C1 segment of cervical spinal cord (tissue), 14 donors: ENCODE data around the gene C19orf47.

ENCODE experiments used
- DNase-seq, 14 donors: peaks; one replicate each; lab custom pipeline; 2025; lab: John Stamatoyannopoulos, UW

The C19orf47 gene, protein sequence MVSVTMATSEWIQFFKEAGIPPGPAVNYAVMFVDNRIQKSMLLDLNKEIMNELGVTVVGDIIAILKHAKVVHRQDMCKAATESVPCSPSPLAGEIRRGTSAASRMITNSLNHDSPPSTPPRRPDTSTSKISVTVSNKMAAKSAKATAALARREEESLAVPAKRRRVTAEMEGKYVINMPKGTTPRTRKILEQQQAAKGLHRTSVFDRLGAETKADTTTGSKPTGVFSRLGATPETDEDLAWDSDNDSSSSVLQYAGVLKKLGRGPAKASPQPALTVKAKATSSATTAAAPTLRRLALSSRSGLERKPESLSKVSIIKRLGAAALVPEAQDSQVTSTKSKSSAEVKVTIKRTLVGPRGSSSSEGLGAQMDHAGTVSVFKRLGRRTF

DNA sequence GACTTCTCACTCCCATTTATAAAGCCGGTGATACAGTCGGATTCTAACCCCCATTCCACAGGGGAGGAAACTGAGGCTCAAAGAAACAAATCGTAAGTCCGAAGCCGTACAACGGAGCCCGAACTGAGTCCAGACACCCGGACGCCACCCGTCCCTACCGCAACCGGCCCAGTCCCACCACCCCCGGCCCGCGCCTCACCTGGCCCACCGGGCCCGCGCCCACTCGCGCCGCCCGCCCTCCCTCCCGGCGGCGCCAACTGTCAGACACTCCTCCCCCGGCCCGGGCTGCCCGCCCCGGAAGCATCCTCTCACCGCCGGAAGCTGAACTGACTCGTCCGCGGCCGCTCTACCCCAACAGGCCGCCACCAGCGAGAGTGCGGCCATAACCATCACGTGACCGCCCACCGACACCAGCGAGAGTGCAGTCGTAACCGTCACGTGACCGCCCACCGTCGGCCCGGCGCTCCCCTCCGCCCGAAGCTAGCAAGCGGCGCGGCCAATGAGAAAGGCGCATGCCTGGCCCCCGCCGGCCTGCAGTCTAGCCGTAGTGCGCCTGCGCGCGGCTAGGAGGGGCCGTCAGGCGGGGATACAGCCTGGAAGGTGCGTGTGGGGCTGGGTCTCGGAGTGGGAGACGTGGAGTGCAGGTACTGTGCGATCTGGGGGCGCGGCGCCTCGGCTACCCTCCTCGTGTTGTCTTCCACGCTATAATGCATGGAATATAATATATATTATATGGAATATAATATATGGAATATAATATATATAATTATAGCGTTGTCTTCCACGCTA is at the start of gene C19orf47, which contains the start of gene PLD3:
Gene C19orf47, minus strand, starts transcription at position 273 of the 789 bp plus-strand sequence. CDS start 6,540 bp downstream, outside the sequence.
Gene PLD3, plus strand, starts transcription at position 571 of the 789 bp plus-strand sequence. CDS start 17,789 bp downstream, outside the sequence.
- peak; percentile 86 to 100 (median 99) for DNase-seq

DNA sequence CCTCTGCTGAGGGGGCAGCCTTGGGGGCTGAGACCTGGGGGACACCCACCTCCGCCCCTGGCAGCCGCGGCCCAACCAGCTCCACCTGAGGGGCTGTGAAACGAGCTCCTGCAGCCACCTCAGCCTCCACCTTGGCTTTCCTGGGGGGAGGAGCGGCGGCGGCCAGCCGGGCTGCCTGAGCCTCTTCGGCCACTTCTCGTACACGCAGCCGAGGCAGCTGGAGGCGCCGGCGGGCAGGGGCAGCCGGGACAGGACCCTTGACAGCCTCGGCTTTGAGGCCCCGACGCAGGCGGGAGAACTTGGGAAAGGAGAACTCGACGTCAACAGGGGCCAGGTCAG is 49.3 kb upstream of the C19orf47 start:
- DNase-seq = no peak

DNA sequence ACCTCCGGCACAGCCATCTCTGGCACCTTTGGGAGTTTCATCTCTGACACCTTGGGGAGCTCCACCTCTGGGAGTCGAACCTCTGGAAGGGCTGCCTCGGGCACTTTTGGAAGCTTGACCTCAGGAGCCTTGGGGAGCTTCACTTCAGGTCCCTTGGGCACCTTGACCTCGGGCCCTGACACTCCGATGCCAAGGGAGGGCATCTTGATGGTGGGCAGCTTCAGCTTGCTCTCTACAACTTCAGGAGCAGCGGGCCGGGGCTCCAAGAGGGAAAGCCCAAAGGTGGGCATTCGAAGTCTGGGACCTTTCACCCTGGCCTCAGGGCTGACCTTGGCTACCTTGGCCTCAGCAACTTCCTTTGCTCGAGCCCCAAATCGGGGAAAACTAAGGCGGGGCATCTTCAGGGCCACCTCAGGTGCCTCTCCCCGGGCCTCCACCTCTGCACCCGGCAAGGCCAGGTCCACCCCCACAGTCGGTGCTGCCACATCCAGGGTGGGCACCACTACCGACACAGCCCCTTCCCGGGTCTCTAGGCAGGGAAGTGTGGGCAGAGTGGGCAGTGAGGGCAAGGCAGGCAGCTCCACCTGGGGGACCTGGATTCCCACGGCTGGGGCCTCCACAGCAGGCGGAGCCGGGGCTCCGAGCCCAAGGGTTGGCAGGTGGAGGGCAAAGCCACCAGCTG is 48.8 kb upstream of the C19orf47 start:
- DNase-seq = no peak

DNA sequence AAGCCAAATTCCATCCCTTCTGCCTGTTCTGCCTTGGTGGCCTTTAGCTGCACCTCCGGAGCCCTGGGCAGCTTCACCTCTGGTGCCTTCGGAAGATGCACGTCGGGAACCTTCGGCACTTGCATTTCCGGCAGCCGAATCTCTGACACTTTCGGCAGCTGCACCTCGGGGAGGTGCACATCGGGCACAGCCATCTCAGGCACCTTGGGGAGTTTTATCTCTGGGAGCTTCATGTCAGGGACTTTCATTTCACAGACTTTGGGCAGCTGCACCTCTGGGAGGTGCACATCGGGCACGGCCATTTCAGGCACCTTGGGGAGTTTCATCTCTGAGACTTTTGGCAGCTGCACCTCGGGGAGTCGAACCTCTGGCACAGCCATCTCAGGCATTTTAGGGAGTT is 47.8 kb upstream of the C19orf47 start:
- no peak for DNase-seq

DNA sequence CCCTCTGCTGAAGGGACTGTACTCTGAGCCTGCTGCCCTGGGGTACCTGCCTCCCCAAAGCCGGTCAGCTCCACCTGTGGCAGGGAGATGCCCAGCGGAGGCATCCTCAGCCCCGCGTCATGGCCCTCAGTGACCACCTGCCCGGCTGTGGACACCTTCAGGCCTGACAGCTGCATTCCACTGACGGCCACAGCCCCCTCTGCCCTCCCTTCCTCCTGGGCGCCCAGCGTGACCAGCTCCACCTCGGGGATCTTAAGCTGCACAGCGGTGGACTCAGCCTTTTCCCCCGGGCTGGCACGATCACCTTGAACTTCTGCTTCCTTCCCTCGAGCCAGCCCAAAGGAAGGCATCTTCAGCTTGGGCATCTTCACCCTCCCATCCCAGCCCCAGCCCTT is 46.6 kb upstream of the C19orf47 start:
- no peak for DNase-seq

DNA sequence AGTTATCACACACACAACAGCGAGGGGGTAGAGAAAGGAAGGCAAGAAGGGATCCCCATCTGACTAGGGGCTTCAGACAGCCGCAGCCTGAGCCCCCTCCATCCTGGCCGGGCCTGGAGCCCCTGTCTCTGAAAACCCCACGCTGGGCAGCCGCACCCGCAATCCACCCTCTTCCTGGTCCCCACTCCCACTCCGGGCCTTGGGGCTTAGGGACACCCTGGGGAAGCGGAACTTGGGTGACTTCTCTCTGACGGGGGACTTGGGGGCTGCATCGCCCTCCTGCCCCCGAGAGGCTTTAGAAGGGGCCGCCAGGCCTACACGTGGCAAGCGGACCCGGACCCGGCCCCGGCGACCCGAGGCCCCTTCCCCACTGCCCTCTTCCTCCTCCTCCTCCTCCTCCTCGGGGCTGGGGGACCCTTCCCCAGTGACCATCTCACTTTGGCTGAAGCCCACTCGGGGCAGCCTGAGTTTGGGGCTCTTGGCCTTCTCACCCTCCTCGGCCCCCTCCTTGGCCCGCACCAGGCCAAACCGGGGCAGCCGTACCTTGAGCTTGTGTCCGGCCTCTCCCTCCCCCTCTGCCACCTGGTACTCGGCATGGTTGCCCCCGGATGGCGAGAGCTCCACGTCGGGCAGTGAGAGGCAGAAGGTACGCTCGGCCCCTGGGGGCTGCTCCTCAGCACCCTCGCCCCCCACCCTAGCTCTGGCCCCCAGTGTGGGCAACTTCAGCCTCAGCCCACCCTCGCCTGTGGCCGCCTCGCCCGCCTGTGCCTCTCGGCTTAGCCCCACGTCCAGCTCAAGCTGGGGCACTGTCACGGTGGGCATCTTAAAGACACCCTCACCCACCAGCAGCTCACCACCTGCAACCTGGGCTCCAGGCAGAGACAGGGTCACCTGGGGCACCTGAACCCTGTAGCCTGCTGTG is 46.0 kb upstream of the C19orf47 start:
- no peak for DNase-seq

DNA sequence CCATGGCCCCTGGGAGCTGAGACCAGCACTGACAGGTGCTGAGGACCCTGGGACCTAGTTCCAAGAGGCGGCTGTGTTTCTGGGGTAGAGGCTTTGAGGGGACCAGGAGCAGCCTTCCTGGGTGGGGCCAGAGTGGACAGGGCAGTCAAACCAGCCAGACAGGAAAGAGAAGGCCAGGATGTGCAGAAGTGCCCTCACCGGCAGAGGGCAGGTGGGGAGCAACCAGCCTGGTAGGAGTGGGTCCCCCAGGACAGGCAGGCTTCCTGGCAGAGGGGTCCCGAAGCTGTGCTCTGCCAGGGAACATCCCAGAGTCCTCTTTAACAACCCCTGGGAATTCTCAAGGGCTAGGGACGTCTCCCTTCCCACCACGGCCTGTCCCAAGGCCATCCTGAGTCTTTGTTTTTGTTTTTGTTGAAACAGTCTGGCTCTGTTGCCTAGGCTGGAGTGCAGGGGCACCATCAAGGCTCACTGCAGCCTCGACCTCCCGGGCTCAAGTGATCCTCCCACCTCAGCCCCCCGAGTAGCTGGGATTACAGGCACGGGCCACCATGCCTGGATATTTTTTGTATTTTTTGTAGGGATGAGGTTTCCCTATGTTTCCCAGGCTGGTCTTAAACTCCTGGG is 44.8 kb upstream of the C19orf47 start:
- no peak for DNase-seq

DNA sequence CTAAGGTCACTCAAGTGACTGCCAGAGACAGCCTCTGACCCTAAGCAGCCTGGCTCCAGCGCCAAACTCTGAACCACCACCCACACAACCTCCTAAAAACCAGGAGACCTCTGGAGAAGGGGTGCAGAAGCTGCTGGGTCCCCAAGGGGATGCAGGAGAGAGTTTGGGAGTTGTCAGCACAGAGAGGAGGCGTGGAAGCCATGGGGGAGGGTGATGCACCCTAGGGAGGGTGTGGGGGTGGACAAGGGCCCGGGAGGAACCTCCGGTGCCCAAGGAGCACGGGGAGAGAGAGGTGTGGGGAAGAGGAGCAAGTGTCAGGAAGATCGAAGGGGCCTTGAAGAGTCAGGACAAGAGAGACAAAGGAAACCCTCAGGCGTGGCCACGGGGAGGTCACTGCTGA is 43.9 kb upstream of the C19orf47 start:
- DNase-seq = no peak

DNA sequence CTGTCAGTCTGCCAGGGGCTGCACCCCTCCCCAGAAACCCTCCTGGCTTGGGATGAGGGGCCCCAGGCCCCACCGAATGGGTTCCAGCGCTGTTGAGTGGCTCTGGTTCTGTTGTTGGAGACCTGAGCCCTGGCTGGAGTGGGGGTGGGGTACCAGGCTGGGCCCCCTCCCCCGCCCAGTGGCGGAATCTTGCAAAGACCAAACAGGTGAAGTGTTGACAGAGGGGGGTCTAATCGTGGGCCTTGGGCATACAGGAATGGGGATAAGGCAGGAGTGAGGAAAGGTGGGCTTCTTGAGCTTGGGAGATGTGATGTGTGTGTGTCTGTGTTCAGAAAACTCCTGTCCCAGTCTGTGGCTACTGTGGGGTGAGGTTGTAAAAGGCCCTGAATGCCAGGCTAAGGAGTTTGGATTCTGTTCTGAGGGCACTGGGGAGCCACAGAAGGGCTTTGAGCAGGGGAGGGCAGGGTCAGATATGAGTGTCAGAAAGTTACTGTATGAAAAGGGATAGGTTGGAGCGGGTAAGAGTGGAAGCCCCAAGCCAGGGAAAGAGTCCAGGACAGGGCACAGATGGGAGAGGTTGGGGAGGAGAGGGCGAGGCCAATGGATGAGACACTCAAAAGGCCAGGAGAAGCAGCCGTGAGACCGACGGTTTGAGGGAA is 42.0 kb upstream of the C19orf47 start, which contains the start of gene HIPK4:
Gene HIPK4, minus strand, starts transcription at position 98 of the 659 bp plus-strand sequence. CDS start 279 bp downstream, outside the sequence.
- DNase-seq = no peak

DNA sequence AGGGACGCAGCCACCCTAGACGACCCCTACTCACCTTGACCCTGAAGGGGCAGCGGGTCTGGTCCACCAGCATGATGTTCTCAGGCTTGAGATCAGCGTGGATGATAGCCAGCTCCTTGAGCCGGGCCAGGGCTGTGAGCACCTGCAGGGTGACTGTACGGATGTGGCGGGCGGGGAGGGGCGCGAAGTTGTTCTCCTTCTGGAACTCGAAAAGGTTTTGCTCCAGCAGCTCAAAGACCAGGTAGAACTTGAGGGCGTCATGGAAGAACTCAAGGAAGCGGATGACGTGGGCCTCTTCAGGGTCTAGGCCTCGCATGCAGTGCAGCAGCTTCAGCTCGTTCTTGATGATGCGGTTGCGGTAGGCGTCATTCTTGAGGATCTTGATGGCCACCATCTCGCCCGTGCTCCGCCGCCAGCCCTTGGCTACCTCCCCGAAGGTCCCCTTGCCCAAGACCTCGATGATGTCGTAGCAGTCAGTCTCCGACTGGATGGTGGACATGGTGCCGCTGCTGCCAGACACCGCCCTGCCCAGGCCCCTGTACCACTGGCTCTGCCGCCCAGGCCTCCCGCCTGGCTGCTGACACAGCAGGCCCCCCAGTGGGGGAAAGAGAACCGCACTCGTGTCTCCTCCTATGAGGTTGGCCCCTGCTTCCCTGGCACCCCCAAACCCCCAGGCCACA is 41.3 kb upstream of the C19orf47 start:
- no peak for DNase-seq

DNA sequence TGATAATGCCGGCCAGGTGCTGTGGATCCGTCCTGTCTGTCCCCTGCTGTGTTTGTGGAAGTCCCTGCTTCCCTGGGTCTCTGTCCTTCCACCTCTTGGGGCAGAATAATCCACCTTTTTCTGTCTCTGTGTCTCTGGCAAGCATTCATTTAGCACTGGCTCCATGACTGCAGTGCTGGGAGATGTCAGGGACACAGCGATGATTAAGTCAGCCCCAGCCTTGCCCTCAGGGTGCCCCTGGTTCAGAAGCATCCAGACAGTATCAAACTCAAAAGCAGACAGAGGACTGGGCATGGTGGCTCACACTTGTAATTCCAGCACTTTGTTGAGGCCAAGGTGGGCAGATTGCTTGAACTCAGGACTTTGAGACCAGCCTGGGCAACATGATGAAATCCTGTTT is 40.3 kb upstream of the C19orf47 start:
- DNase-seq = no peak

DNA sequence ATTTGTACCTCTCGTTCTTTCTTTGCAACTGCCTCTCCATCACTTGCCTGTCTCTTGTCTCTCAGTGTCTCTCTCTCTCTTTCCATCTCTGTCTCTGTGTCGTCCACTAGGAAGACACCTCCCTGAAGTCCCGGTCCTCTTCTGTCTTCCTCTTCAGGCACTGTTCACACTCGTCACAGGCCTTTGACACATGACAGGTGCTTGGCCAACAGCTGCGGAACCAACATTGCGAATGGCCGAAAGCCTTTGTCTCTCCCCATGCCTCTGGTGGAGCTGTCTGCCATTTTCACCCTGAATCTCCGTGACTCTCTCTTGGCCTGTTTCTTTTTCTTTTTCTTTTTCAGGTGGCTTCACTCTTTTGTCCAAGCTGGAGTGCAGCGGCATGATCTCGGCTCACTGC is 39.0 kb upstream of the C19orf47 start:
- no peak for DNase-seq

DNA sequence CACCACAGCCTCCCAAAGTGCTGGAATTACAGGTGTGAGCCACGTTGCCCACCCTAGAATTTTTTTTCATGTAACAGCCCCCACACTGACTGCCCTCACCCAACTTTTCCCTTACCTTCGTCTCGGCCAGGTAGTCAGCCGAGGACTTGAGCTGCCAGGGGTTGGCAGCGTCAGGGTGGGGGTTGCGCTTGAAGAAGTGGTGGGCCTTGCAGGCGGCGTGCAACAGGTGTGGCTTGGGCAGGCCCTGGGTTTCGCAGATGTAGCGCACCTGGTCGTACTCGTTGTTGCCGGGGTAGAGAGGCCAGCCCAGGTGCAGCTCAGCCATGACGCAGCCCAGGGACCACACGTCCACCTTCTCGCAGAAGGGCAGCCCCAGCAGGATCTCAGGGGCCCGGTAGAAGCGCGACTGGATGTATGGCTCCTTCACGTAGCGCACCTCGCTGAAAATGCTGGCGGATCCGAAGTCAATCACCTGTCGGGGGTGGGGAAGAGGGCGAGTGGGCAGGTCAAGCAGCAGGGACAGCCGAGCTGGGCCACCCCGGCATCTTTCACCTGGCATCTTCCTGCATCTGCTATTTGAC is 35.6 kb upstream of the C19orf47 start:
- no peak for DNase-seq

DNA sequence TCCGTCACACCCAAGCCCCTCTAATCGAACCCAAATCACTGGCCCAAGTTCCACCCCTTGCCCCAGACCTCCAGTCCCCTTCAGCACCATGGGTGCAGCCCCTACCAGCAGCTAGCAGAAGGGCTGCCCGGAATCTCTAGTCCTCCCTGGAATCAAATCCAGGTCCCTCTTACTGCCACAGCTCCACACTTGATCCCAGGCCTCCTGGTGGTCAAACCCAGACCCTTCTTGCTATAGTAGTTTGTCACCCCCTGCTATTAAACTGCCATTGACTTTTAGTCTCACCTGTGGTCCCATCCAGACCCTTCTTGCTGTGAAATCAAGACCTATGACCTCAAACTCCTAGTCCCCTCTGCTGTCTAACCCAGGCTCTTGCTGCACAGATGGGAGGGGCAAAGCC is 33.1 kb upstream of the C19orf47 start:
- DNase-seq = no peak

DNA sequence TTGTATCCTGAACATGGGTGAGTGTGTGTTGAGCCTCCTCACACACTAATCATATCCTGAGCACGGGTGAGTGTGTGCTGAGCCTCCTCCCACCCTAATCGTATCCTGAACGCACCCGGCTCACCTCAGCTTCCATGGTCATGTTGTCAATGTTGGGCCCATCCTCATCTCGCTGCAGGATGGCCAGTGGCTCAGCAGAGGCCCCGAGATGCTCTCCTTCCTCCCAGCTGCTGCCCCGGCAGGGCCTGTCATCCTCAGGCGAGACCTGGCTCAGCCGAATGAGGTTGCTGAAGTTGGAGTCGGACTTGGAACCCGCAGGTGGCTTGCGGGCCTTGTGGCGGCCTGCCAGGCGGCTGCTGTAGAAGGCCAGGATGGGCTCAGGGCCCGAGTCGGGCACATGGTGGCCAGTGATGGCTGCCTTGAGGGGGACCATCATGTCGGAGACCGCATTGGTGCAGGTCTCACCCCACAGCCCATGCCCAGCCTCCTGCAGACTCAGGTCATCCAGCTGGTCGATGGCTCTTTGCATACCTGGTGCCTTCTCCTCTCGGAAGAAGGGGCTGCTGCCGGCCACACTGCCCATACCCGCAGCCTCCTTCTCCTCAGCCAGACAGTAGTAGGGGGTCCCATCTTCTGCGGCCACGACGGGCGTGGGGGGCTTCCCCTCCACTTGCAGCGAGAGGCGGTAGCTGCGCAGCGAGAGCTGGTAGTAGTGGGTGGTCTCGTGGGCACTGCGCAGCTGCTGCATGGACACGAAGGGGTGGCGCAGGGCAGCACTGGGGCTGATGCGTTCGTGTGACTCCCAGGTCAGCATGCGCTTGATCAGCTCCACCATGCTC is 32.2 kb upstream of the C19orf47 start:
- DNase-seq = no peak

DNA sequence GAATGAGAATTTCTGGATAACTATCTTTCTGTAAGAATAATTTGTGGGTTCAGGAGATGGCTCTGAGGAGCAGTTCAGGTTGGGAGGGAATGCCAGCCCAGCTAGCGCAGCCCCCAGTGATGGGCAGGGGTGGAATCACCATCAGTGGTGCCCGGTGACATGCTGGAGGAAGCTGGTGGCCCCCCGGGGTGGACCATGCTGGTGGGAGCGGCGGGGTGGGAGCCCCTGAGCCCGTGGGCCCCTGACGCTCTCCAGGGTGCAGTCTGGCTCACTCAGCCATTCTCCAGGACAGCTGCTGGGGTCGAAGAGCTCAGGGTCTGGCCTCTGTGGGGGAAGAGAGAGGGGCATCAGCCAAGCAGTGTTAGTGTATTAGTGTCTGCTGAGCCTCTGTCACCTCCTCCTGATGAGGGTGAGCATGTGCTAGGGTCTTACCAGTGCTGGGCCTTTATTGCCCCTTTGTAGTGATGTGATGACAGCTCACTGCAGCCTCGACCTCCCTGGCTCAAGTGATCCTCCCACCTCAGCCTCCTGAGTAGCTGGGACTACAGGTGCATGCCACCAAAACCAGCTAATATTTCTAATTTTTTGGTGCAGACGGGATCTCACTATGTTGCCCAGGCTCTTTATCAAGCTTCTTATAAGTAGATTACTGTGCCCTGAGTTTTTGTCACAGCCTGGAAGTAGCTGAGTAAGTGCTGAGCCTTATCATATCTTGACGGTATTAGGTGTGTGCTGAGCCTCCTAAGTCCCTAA is 31.4 kb upstream of the C19orf47 start:
- DNase-seq = no peak

DNA sequence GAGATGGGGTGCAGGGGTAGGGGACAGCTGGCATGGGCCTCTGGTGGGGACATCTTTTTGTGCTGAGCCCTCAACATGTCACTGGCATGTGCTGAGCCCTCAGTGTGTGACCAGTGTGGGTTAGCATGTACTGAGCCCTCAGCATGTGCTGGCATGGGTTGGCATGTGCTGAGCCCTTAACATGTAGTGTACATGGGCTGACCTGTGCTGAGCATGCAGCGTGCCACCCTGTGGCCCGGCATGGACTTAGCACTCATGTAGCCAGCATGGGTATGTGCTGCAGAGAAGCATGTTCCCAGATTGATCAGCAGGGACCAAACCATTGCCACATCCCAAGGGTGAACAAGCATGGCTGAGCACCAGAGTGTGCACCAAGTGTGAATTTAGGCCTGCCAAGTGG is 30.3 kb upstream of the C19orf47 start:
- DNase-seq = no peak
